ENCODE data around the gene CYP11A1.

CYP11A1 gene

DNA sequence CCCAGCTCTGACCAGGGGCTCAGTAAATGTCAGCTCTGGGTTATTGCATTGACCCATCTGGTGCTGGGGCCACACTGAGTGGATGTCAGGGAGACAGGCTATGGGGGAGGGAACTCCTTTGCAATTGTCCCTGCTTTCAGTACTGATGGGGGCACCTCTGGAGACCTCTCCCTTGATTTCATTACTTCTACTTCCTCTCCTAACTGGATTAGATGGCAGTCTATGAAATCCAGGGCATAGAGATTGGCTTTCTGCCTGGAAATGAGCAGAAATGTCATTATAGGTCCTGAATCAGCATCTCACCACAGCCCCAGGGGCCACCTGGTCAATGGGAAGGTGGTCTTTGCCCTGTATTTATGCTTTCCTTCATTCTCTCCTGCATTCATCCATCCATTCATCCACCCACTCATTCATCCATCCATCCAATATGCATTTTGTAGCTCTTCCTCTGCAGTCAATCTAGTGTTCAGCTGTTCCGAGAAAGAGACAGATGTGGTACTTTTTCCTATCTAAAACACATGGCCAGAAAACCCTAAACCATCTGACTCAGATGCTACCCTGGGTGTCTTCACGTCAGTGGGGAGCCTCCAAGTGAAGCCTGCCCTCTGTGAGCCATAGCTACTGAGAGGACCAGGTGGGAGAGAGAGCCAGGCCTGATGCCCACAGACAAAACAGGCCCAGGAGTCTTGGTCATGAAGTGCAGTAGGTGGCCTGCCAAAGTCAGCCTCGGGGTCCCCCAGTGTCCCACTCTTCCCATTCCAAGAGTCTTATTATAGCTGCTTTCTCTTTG is 74.2 kb downstream of the CYP11A1 start:
- DNase-seq, result no peak

DNA sequence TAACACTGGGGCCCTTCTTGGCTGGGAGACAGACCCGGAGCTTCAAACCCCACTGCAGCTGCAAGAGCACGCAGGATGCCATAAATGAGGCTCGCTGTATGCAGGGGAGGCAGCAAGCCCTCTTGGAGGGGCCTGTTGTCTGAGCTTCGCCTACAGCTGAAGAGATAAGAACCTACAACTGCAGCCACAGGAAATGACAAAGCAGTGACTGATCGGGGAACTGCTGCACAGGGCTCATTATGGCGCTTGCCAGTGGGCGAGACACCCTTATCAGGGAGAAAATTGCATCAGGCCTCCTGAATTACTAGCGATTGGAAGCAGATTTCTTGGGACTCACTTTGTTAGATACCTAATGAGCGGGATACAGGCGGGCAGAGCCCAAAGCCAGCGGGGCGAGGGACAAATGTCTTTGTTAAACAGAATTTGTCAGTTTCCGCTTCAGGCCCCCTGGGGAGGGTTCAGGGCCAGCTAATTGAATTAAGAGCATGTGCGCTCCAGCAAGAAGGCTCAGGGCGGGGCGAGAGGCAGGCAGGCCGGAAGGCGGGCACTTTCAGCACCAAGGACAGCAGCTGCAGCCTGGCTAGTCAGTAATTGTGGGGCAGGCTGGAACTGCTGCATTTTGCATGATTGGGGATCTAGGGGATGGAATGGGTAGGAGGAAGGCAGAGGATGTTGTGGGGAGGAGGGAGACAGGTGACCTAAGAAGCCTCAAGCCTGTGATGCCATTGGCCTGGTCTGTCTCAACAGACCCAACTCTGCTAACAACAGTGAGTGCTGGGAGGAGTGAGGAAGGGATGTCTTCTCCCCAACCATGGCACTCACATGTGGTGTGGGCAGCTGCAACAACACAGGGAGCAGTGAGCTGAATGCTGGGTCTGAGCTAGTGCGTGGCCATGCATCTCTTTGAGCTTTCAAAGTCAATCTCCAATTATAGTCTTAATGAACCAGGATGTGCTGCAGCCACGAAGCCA is 76.1 kb downstream of the CYP11A1 start:
- DNase-seq, result peak; percentile 32

DNA sequence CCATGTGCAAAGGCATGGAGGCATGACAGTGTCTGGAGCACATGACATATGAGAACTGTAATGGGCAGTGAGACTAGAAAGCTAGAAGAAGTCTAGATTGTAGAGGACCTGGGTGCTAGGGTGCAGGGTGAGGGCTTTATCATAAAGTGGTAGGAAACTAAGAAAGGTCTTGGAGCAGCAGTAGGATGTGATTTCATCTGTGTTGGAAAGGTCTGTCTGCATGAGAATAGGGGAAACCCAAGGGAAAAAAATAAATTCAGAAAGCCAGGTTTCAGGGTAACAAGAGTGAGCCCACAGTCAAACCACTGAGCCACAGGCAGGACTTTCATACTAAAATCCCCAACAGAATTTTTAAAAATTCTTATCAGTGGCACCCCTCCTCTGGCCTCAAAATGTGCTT is 76.8 kb downstream of the CYP11A1 start:
- DNase-seq, result no peak

DNA sequence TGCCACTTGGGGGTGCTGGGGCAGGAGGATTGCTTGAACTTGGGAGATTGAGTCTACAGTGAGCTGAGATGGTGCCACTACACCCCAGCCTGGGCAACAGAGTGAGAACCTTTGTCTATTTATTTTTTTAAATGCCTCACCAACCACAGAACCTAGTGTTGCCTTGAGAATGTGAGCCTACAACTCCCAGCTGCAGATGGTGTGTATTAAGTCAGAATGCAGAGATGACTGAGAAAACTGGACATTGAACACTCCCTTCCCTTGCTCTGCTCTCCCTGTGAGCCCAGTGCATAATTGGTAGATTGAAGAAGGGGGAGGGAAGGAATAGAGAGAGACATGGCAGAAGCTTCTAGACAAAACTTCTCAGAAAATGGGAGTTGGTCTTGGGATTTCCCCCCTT is 77.8 kb downstream of the CYP11A1 start:
- DNase-seq, result no peak

All from activated CD4-positive, alpha-beta T cell treated with anti-CD3 and anti-CD28 coated beads for 1 hour (primary cell).